ENCODE results near the gene MIER3.

MIER3 gene

GRCh38 chr5:56954262-56954661 is 2.3 kb upstream of the MIER3 start:
- Histone ChIP-seq H3K4me1 (ENCODE audit: control insufficient read depth, insufficient read depth, low read length) (peaks cover 10% of the 10 kb centered on the region), H3K4me3 (ENCODE audit: low read length) (no peak overlapping the region), H3K36me3 (ENCODE audit: control insufficient read depth, insufficient read depth, low read length) (no peaks in the 10 kb centered on the region), H3K9me3 (ENCODE audit: control insufficient read depth, low read length) (no peaks in the 10 kb centered on the region), H3K27me3 (ENCODE audit: control insufficient read depth, insufficient read depth, low read length) (peaks cover 15% of the 10 kb centered on the region), H3K9ac (ENCODE audit: low read length) (no peak overlapping the region)

DNA sequence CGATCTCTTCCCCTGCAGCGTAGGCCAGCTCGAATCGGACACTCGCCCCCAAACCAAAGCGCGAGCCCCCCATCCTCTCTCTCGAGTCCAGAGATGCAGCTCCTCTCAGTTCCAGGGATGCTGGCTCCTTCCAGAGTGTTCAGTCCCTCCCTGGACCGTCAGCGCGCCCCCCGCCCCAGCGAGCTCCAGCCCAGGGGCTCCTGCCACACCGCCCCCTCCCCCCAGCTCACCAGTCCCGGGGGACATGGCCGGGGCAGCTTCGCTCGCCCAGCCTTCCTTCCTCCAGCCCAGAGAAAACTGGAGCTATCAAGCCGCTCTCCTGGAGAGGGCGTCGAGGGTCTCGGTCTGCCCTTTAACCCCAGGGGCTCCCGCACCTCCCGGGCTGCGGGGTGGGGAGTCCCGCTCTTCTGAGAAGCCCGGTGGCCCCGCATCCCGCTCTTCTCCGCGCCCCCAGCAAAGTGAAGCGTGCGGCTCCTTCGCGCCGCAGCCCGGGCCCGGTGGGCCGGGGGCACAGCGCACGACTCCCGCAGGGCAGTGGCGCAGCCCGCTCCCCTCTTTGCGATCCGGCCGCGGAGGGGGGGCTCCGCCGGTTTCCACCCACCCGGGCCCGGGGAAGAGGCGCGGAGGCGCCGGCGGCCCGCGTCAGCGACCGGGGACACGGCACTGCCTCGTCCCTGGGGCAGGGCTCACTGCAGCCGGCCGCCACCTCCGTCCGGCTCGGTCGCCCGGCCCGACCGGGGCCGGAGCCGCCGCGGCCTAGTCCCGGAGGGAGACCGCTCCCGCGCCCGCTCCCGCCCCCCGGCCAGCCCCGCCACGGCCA is 587 bp downstream of the MIER3 start:
- peaks cover 11% of the 10 kb centered on the region for H3K27me3 ChIP-seq (ENCODE audit: control insufficient read depth, insufficient read depth, low read length)
- peaks cover 10% of the 10 kb centered on the region for H3K4me1 ChIP-seq (ENCODE audit: control insufficient read depth, insufficient read depth, low read length)
- H3K36me3 ChIP-seq (ENCODE audit: control insufficient read depth, insufficient read depth, low read length) = no peaks in the 10 kb centered on the region
- H3K4me3 ChIP-seq (ENCODE audit: low read length) = peak overlapping the region; percentile 78
- H3K9me3 ChIP-seq (ENCODE audit: control insufficient read depth, low read length) = no peaks in the 10 kb centered on the region
- H3K9ac ChIP-seq (ENCODE audit: low read length) = peak overlapping the region; percentile 84

- Histone ChIP-seq H3K4me1 (ENCODE audit: control insufficient read depth, insufficient read depth, low read length) (peaks cover 10% of the 10 kb centered on the region), H3K9me3 (ENCODE audit: control insufficient read depth, low read length) (no peaks in the 10 kb centered on the region), H3K9ac (ENCODE audit: low read length) (peak overlapping the region; percentile 84), H3K27me3 (ENCODE audit: control insufficient read depth, insufficient read depth, low read length) (peaks cover 6% of the 10 kb centered on the region), H3K36me3 (ENCODE audit: control insufficient read depth, insufficient read depth, low read length) (no peaks in the 10 kb centered on the region), H3K4me3 (ENCODE audit: low read length) (peak overlapping the region; percentile 78)
Observed at GRCh38 chr5:56950626-56951125, 1.2 kb downstream of the MIER3 start.

GRCh38 chr5:56947052-56947451 is 4.9 kb downstream of the MIER3 start:
- Histone ChIP-seq H3K9me3 (ENCODE audit: control insufficient read depth, low read length) (no peaks in the 10 kb centered on the region), H3K36me3 (ENCODE audit: control insufficient read depth, insufficient read depth, low read length) (peaks cover 5% of the 10 kb centered on the region), H3K9ac (ENCODE audit: low read length) (no peak overlapping the region), H3K27me3 (ENCODE audit: control insufficient read depth, insufficient read depth, low read length) (no peaks in the 10 kb centered on the region), H3K4me1 (ENCODE audit: control insufficient read depth, insufficient read depth, low read length) (peaks cover 5% of the 10 kb centered on the region), H3K4me3 (ENCODE audit: low read length) (no peak overlapping the region)

GRCh38 chr5:56941981-56942380 is 9.9 kb downstream of the MIER3 start:
- H3K4me1 ChIP-seq (ENCODE audit: control insufficient read depth, insufficient read depth, low read length) = peaks cover 4% of the 10 kb centered on the region
- H3K4me3 ChIP-seq (ENCODE audit: low read length) = no peak overlapping the region
- H3K36me3 ChIP-seq (ENCODE audit: control insufficient read depth, insufficient read depth, low read length) = peaks cover 14% of the 10 kb centered on the region
- H3K27me3 ChIP-seq (ENCODE audit: control insufficient read depth, insufficient read depth, low read length) = no peaks in the 10 kb centered on the region
- peak overlapping the region; percentile 8 for H3K9ac ChIP-seq (ENCODE audit: low read length)
- no peaks in the 10 kb centered on the region for H3K9me3 ChIP-seq (ENCODE audit: control insufficient read depth, low read length)

DNA sequence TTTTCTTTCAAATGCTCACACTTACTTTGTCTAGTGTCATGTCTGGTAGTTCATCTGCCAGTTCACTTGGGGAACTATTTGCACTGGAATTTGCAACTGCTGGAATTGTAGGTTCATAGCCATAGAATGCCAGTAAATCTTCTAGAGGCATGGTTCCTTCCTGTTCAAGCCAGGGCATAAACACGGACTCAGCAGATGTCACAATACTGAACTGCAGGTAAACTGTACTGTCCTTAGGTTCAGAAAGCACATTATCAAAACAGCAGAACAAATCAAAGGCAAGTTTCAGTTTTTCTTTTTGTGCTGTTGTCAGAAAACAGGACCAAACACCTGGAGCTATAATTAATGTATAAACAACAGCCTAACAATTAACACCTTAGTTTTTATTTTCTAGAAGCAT is 13.1 kb downstream of the MIER3 start:
- peaks cover 14% of the 10 kb centered on the region for H3K36me3 ChIP-seq (ENCODE audit: control insufficient read depth, insufficient read depth, low read length)

GRCh38 chr5:56934325-56934724 is 17.6 kb downstream of the MIER3 start:
- H3K36me3 ChIP-seq (ENCODE audit: control insufficient read depth, insufficient read depth, low read length) = no peaks in the 10 kb centered on the region
- H3K4me3 ChIP-seq (ENCODE audit: low read length) = no peak overlapping the region
- no peaks in the 10 kb centered on the region for H3K4me1 ChIP-seq (ENCODE audit: control insufficient read depth, insufficient read depth, low read length)
- no peaks in the 10 kb centered on the region for H3K27me3 ChIP-seq (ENCODE audit: control insufficient read depth, insufficient read depth, low read length)
- H3K9ac ChIP-seq (ENCODE audit: low read length) = no peak overlapping the region
- H3K9me3 ChIP-seq (ENCODE audit: control insufficient read depth, low read length) = no peaks in the 10 kb centered on the region

More for the DNA sequence above, 13.1 kb downstream of the MIER3 start:
- H3K4me3 ChIP-seq (ENCODE audit: low read length) = no peak overlapping the region
- H3K9me3 ChIP-seq (ENCODE audit: control insufficient read depth, low read length) = no peaks in the 10 kb centered on the region
- H3K9ac ChIP-seq (ENCODE audit: low read length) = no peak overlapping the region
- no peaks in the 10 kb centered on the region for H3K27me3 ChIP-seq (ENCODE audit: control insufficient read depth, insufficient read depth, low read length)
- peaks cover 4% of the 10 kb centered on the region for H3K4me1 ChIP-seq (ENCODE audit: control insufficient read depth, insufficient read depth, low read length)

GRCh38 chr5:56922922-56923321 is 29.0 kb downstream of the MIER3 start:
- no peaks in the 10 kb centered on the region for H3K27me3 ChIP-seq (ENCODE audit: control insufficient read depth, insufficient read depth, low read length)
- no peaks in the 10 kb centered on the region for H3K36me3 ChIP-seq (ENCODE audit: control insufficient read depth, insufficient read depth, low read length)
- H3K9me3 ChIP-seq (ENCODE audit: control insufficient read depth, low read length) = no peaks in the 10 kb centered on the region

DNA sequence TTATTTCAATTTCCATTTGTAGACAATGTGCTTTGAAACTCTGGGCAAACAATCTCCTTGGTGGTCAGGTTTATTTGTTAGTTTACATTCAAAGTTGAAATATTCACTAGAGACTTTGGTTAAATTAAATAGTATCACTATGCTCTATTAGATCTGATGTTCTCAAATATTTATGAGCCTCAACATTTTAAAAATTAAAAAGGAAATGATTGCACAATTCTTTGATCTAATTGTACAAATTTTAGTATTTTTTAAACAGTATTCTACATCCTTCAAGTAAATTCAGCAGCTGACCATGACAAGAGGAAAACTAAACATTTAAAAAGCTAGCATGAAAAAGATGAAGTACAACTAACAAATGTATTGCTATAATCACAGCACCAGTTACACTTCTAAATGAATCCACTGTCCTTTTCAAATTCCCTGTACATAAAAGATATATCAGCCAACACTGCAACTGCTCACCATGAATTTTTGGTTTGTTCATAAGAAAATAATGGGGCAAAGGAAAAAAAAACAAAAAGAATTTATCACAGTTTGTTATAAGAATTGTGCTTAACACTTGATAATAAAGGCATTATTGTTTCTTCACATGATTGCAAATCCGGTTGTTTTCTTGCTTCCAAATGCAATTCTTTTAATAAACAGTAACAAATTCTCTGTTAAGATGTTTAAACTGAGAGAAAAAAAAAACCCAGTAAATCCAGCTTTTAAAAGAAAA is 31.8 kb downstream of the MIER3 start:
- Histone ChIP-seq H3K9me3 (ENCODE audit: control insufficient read depth, low read length) (no peaks in the 10 kb centered on the region), H3K9ac (ENCODE audit: low read length) (no peak overlapping the region), H3K36me3 (ENCODE audit: control insufficient read depth, insufficient read depth, low read length) (no peaks in the 10 kb centered on the region), H3K4me3 (ENCODE audit: low read length) (no peak overlapping the region), H3K4me1 (ENCODE audit: control insufficient read depth, insufficient read depth, low read length) (no peaks in the 10 kb centered on the region), H3K27me3 (ENCODE audit: control insufficient read depth, insufficient read depth, low read length) (no peaks in the 10 kb centered on the region)

More at GRCh38 chr5:56922922-56923321, 29.0 kb downstream of the MIER3 start:
- no peaks in the 10 kb centered on the region for H3K4me1 ChIP-seq (ENCODE audit: control insufficient read depth, insufficient read depth, low read length)
- no peak overlapping the region for H3K9ac ChIP-seq (ENCODE audit: low read length)
- no peak overlapping the region for H3K4me3 ChIP-seq (ENCODE audit: low read length)

- no peaks in the 10 kb centered on the region for H3K4me1 ChIP-seq (ENCODE audit: control insufficient read depth, insufficient read depth, low read length)
- H3K9ac ChIP-seq (ENCODE audit: low read length) = no peak overlapping the region
- no peaks in the 10 kb centered on the region for H3K9me3 ChIP-seq (ENCODE audit: control insufficient read depth, low read length)
- H3K36me3 ChIP-seq (ENCODE audit: control insufficient read depth, insufficient read depth, low read length) = no peaks in the 10 kb centered on the region
- no peaks in the 10 kb centered on the region for H3K27me3 ChIP-seq (ENCODE audit: control insufficient read depth, insufficient read depth, low read length)
- no peak overlapping the region for H3K4me3 ChIP-seq (ENCODE audit: low read length)
Observed at GRCh38 chr5:56918054-56918453, 33.9 kb downstream of the MIER3 start.

- Histone ChIP-seq H3K36me3 (ENCODE audit: control insufficient read depth, insufficient read depth, low read length) (no peaks in the 10 kb centered on the region), H3K4me3 (ENCODE audit: low read length) (no peak overlapping the region), H3K9me3 (ENCODE audit: control insufficient read depth, low read length) (no peaks in the 10 kb centered on the region), H3K27me3 (ENCODE audit: control insufficient read depth, insufficient read depth, low read length) (no peaks in the 10 kb centered on the region), H3K4me1 (ENCODE audit: control insufficient read depth, insufficient read depth, low read length) (no peaks in the 10 kb centered on the region), H3K9ac (ENCODE audit: low read length) (no peak overlapping the region)
Observed at GRCh38 chr5:56917534-56917933, 34.4 kb downstream of the MIER3 start.

DNA sequence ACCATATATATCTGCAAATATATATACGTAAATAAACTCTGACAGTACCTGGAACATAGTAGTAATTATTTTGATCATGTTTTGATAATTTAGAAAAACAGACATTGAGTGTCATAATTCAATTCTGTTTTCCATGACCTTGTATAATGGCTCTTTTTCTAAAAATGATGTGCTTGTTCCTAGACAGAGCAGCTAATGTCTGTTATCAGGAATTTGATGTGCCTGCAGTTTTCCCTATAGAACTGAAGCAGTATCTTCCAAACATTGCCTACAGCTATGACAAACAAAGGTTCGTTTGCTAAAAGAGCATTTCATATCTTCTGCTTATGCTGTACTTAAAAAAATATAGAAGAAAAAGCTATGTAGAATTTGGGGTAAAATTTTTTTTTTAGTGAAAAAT is 37.2 kb downstream of the MIER3 start:
- no peaks in the 10 kb centered on the region for H3K36me3 ChIP-seq (ENCODE audit: control insufficient read depth, insufficient read depth, low read length)
- no peaks in the 10 kb centered on the region for H3K27me3 ChIP-seq (ENCODE audit: control insufficient read depth, insufficient read depth, low read length)
- H3K9me3 ChIP-seq (ENCODE audit: control insufficient read depth, low read length) = no peaks in the 10 kb centered on the region
- no peak overlapping the region for H3K4me3 ChIP-seq (ENCODE audit: low read length)
- H3K9ac ChIP-seq (ENCODE audit: low read length) = no peak overlapping the region
- no peaks in the 10 kb centered on the region for H3K4me1 ChIP-seq (ENCODE audit: control insufficient read depth, insufficient read depth, low read length)
